ENCODE data around the gene EPAS1.

GRCh38 chr2:46284260-46284659, 12.9 kb upstream of the EPAS1 start:
- TF ChIP-seq REST (IDR thresholded peaks at IDR 0.05; ENCODE audit: insufficient replicate concordance, low read depth) (no peak), POLR2AphosphoS5 (IDR thresholded peaks at IDR 0.05; ENCODE audit: low read depth) (no peak), GABPA (IDR thresholded peaks at IDR 0.05; ENCODE audit: low read depth) (no peak), SPI1 (IDR thresholded peaks at IDR 0.05; ENCODE audit: borderline replicate concordance, low read depth) (no peak)
- TF ChIP-seq, protein P1, sequence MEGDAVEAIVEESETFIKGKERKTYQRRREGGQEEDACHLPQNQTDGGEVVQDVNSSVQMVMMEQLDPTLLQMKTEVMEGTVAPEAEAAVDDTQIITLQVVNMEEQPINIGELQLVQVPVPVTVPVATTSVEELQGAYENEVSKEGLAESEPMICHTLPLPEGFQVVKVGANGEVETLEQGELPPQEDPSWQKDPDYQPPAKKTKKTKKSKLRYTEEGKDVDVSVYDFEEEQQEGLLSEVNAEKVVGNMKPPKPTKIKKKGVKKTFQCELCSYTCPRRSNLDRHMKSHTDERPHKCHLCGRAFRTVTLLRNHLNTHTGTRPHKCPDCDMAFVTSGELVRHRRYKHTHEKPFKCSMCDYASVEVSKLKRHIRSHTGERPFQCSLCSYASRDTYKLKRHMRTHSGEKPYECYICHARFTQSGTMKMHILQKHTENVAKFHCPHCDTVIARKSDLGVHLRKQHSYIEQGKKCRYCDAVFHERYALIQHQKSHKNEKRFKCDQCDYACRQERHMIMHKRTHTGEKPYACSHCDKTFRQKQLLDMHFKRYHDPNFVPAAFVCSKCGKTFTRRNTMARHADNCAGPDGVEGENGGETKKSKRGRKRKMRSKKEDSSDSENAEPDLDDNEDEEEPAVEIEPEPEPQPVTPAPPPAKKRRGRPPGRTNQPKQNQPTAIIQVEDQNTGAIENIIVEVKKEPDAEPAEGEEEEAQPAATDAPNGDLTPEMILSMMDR (IDR thresholded peaks at IDR 0.05; ENCODE audit: insufficient read depth, low read length) = no peak

Data from HL-60 (cell line).